ENCODE results near the gene VPS13C.

DNA sequence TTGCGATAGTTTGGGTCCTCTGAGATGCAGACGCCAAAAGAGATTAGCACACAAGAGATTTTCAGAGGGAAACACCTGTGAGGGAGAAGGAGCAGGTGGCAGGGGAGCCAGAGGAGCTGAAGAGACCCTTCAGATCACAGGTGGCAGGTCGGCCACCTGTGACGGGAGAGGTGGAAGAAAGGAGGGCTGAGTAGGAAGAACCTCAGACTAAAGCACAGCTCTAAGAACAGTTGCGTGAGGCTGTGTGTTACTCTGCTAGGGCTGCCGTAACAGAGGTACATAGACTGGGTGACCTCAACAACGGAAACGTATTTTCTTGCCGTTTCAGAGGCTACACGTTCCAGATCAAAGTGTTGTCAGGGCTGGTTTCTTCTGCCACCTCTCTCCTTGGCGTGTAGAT, 45.0 kb upstream of the VPS13C start:
- TF ChIP-seq, protein P1, sequence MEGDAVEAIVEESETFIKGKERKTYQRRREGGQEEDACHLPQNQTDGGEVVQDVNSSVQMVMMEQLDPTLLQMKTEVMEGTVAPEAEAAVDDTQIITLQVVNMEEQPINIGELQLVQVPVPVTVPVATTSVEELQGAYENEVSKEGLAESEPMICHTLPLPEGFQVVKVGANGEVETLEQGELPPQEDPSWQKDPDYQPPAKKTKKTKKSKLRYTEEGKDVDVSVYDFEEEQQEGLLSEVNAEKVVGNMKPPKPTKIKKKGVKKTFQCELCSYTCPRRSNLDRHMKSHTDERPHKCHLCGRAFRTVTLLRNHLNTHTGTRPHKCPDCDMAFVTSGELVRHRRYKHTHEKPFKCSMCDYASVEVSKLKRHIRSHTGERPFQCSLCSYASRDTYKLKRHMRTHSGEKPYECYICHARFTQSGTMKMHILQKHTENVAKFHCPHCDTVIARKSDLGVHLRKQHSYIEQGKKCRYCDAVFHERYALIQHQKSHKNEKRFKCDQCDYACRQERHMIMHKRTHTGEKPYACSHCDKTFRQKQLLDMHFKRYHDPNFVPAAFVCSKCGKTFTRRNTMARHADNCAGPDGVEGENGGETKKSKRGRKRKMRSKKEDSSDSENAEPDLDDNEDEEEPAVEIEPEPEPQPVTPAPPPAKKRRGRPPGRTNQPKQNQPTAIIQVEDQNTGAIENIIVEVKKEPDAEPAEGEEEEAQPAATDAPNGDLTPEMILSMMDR (IDR thresholded peaks at IDR 0.05): no peak
- TF ChIP-seq POLR2A (IDR thresholded peaks at IDR 0.05): no peak

Data from esophagus squamous epithelium (tissue), 4 donors.